B cell (primary cell): ENCODE data around the gene PRKAG2. TPM values are rescaled to one million over a fixed set of nuclear protein-coding genes. Genes with fewer than 3 reads are reported as not detected.

ENCODE experiments used
- ATAC-seq: fragments of 200-7000 bp; cut with Tn5 transposase; one replicate; pipeline ENCODE4 v1.10.0; 2021; ENCODE audit warnings: low read depth, mild to moderate bottlenecking, moderate number of reproducible peaks, moderate library complexity
- CTCF ChIA-PET: fragments of 350-600 bp; sonication (Branson Sonifier 250); formaldehyde crosslinking; loops from one replicate; lab custom pipeline; 2021; ENCODE audit warnings: antibody characterized with exemption, inconsistent platforms; lab: Charles Lee
- POLR2A ChIA-PET: fragments of 350-600 bp; sonication (Branson Sonifier 250); formaldehyde crosslinking; loops from one replicate; lab custom pipeline; 2021; ENCODE audit warnings: antibody characterized with exemption; lab: Charles Lee
- DNase-seq: peaks from one replicate; pipeline ENCODE4 v3.0.0; 2013
- H2AFZ ChIP-seq: 2 replicates; pipeline ENCODE4 v1.6.1; 2012; ENCODE audit warnings: mild to moderate bottlenecking, low read depth, low read length; ENCODE audit not compliant: insufficient read depth, poor library complexity, severe bottlenecking
- H3K27ac ChIP-seq, 2 donors: 1 replicate in 1 of 2; 2 replicates in 1 of 2; pipeline ENCODE4 v1.5.1; 2012 to 2013; ENCODE audit warnings: low read length in 2 of 2, mild to moderate bottlenecking in 2 of 2, moderate library complexity in 1 of 2
- H3K27me3 ChIP-seq, 4 experiments: fragments of 200-600 bp in 1 of 4; sonication (generic) in 1 of 4; replicated peaks in 1 of 4; 1 replicate in 2 of 4; 2 replicates in 2 of 4; pipeline versions ENCODE4 v1.6.1 to v1.7.0; 2013 to 2016; ENCODE audit warnings: low read length in 3 of 4, mild to moderate bottlenecking in 2 of 4, mixed read lengths in 1 of 4, moderate library complexity in 1 of 4; ENCODE audit not compliant: insufficient read depth in 4 of 4, control insufficient read depth in 3 of 4; ENCODE audit errors: control extremely low read depth in 1 of 4
- H3K36me3 ChIP-seq, 2 experiments: replicated peaks in 1 of 2; 1 replicate in 1 of 2; 2 replicates in 1 of 2; pipeline versions ENCODE4 v1.6.1 to v1.7.1; 2013; ENCODE audit warnings: low read length in 1 of 2; ENCODE audit not compliant: insufficient read depth in 2 of 2, control insufficient read depth in 1 of 2; ENCODE audit errors: control extremely low read depth in 1 of 2, extremely low read depth in 1 of 2
- H3K4me1 ChIP-seq, 2 donors: fragments of 200-600 bp in 1 of 2; sonication (generic) in 1 of 2; 1 replicate in 1 of 2; 2 replicates in 1 of 2; pipeline versions ENCODE4 v1.5.1 to v1.6.1; 2013 to 2017; ENCODE audit warnings: low read length in 2 of 2; ENCODE audit not compliant: control insufficient read depth in 2 of 2, insufficient read depth in 2 of 2
- H3K4me2 ChIP-seq: replicated peaks from 2 replicates; pipeline ENCODE3; 2012; ENCODE audit warnings: mild to moderate bottlenecking, low read depth, low read length; ENCODE audit not compliant: poor library complexity, severe bottlenecking
- H3K4me3 ChIP-seq, 5 experiments: fragments of 200-600 bp in 1 of 5; sonication (generic) in 1 of 5; 1 replicate in 3 of 5; 2 replicates in 2 of 5; pipeline versions ENCODE4 v1.5.1 to v1.7.0; 2011 to 2016; ENCODE audit warnings: low read length in 4 of 5, mild to moderate bottlenecking in 4 of 5, low read depth in 2 of 5, control low read depth in 1 of 5, moderate library complexity in 1 of 5; ENCODE audit not compliant: insufficient read depth in 1 of 5; ENCODE audit errors: control extremely low read depth in 1 of 5, extremely low read depth in 1 of 5
- H3K79me2 ChIP-seq: fragments of 200-600 bp; sonication (generic); one replicate; pipeline ENCODE4 v1.6.0; 2016; ENCODE audit warnings: low read length; ENCODE audit not compliant: control insufficient read depth, insufficient read depth
- H3K9ac ChIP-seq: fragments of 200-600 bp; sonication (generic); 2 replicates; pipeline ENCODE4 v1.6.1; 2017; ENCODE audit warnings: mild to moderate bottlenecking, low read length, moderate library complexity
- H3K9me3 ChIP-seq, 3 donors: one replicate each; pipeline versions ENCODE4 v1.6.1 to v1.7.1; 2013; ENCODE audit warnings: low read length in 2 of 3; ENCODE audit not compliant: control insufficient read depth in 2 of 3, insufficient read depth in 1 of 3; ENCODE audit errors: control extremely low read depth in 1 of 3
- H4K20me1 ChIP-seq: 2 replicates; pipeline ENCODE4 v1.6.0; 2012; ENCODE audit warnings: mild to moderate bottlenecking, low read length; ENCODE audit not compliant: insufficient read depth, control insufficient read depth, poor library complexity, severe bottlenecking
- H3K27ac Mint-ChIP-seq: one replicate; pipeline ENCODE4 v1.8.0; 2021; ENCODE audit warnings: mixed read lengths
- H3K27me3 Mint-ChIP-seq: one replicate; pipeline ENCODE4 v1.8.0; 2021; ENCODE audit warnings: mixed read lengths
- H3K4me1 Mint-ChIP-seq: one replicate; pipeline ENCODE4 v1.8.0; 2021; ENCODE audit warnings: mixed read lengths
- H3K4me3 Mint-ChIP-seq: one replicate; pipeline ENCODE4 v1.8.0; 2021; ENCODE audit warnings: mixed read lengths
- H3K9me3 Mint-ChIP-seq: one replicate; pipeline ENCODE4 v1.8.0; 2022; ENCODE audit warnings: mixed read lengths; ENCODE audit not compliant: insufficient read depth
- CTCF ChIP-seq: fragments of 200-600 bp; IDR thresholded peaks from one replicate; pipeline ENCODE4 v1.8.0; 2022; ENCODE audit warnings: antibody characterized with exemption, mild to moderate bottlenecking
- EZH2 ChIP-seq: IDR thresholded peaks from 2 replicates; pipeline ENCODE4 v1.6.1; 2012; ENCODE audit warnings: borderline replicate concordance, low read depth, mild to moderate bottlenecking, moderate library complexity, low read length; ENCODE audit not compliant: insufficient read depth, poor library complexity, severe bottlenecking
- WGBS: methylation state at CpG from one replicate; pipeline ENCODE4 v1.1.5; 2013; ENCODE audit warnings: missing lambda C conversion rate; ENCODE audit not compliant: insufficient coverage; 5-methylcytosine and 5-hydroxymethylcytosine counted together
- intact Hi-C: fragments of 100-400 bp; cut with micrococcal nuclease; formaldehyde crosslinking; loops from one replicate; pipeline ENCODE4 v1.10.0; 2022
- polyA plus RNA-seq: library from polyadenylated mRNA; depleted of rRNA; stranded (reverse); fragments of >200 nt; gene quantifications from 2 replicates; pipeline ENCODE4 v1.2.3, GENCODE V29; 2012
- total RNA-seq, 2 donors: library from RNA; stranded (reverse); fragments of 120-200 nt in 1 of 2; gene quantifications; 1 replicate in 1 of 2; 2 replicates in 1 of 2; pipeline versions ENCODE4 v1.2.3 to v1.2.4, GENCODE V29; 2013 to 2022

PRKAG2 gene
- total and polyA plus RNA-seq, 2 donors (not counting 1 experiment from before 2014, with no cell fraction given), result 22.1 to 56.3 TPM

DNA sequence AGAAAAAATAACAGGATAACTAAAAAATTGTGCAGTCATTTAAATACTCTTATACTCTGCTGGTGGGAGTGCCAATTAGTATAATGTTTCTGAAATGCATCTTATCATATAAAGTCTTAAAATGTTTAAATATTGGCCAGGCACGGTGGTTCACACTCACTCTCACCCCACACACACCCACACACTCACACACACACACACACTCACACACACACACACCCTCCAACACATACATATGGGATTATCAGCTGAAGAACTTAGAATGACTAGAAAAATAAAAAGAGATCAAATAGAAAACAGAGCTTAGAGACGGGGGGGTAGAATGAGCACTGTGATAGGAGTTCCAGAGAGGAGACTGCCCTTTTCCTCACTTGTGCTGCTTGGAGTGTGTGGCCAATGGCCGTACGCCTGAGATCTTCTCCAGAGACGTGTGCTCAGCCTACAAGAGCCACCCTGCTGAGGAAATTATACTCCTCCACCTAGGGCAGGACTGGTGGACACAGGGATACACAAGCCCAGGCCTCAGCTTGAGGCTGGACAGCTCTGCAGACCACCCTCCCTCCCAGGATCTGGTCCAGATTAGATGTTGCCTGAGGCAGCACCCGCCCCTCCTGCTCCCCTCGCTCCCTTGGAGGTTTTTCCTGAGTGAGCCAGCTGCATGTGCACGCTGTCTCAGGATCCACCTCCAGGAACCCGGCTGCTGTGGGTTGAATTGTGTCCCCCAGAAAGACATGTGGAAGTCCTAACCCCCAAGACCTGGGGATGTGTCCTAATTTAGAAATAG is 26.5 kb upstream of the PRKAG2 start:
- TF ChIP-seq EZH2, result no peak
- no peak for TF ChIP-seq CTCF
- CTCF ChIA-PET, result no interaction called here
- H4K20me1 ChIP-seq, result no peaks in the 10 kb centered on the region
- intact Hi-C loops, result no loop called here
- H3K27me3 Mint-ChIP-seq, result peaks cover 44% of the 10 kb centered on the region
- H2AFZ ChIP-seq, result no peak overlapping the region
- peaks cover 3% of the 10 kb centered on the region for H3K9me3 Mint-ChIP-seq
- DNase-seq (no peak), ATAC-seq (no peak)
- no peak overlapping the region for H3K4me3 ChIP-seq
- no peak overlapping the region for H3K9ac ChIP-seq
- H3K4me2 ChIP-seq, result no peak overlapping the region
- no peaks in the 10 kb centered on the region for H3K4me1 ChIP-seq
- POLR2A ChIA-PET, result no interaction called here
- H3K4me3 Mint-ChIP-seq, result no peak overlapping the region
- no peak overlapping the region for H3K27ac ChIP-seq
- H3K9me3 ChIP-seq, result no peaks in the 10 kb centered on the region
- H3K27ac Mint-ChIP-seq, result no peak overlapping the region
- no peaks in the 10 kb centered on the region for H3K79me2 ChIP-seq
- H3K36me3 ChIP-seq, result no peaks in the 10 kb centered on the region
- peaks cover 0 to 27% (median 0%) of the 10 kb centered on the region in 4 experiments for H3K27me3 ChIP-seq
- 89% methylated on average over 7 of the region's 9 CpGs for WGBS
- H3K4me1 Mint-ChIP-seq, result no peaks in the 10 kb centered on the region

DNA sequence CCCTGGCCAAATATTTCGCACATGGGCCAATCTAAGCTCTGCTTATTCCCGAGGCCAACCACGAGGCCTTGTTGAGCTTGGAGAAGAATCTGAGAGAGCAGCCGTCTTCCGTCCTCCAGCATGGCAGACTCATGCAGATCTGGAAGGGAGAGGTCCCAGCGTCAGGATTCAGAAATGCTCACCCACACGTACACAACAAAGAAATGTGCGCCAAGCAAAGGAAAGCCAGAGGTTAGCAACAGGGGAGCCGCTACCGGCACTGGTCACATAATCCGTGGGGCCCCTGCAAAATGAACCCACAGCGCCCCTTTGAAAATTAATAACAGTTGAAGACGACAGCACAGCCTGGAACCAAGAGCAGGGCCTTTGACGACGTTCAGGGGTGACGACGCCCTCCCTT is 25.4 kb upstream of the PRKAG2 start:
- no peak for ATAC-seq
- H3K27ac Mint-ChIP-seq, result no peak overlapping the region
- H3K27me3 Mint-ChIP-seq, result peaks cover 45% of the 10 kb centered on the region
- POLR2A ChIA-PET, result no interaction called here
- Histone ChIP-seq H3K4me2 (no peak overlapping the region), H3K9ac (no peak overlapping the region), H3K4me1 (no peaks in the 10 kb centered on the region), H3K79me2 (no peaks in the 10 kb centered on the region), H3K36me3 (no peaks in the 10 kb centered on the region), H3K9me3 (no peaks in the 10 kb centered on the region), H4K20me1 (no peaks in the 10 kb centered on the region), H2AFZ (no peak overlapping the region), H3K27me3 (peaks cover 0 to 27% (median 0%) of the 10 kb centered on the region in 4 experiments), H3K4me3 (no peak overlapping the region), H3K27ac (no peak overlapping the region)
- intact Hi-C loops, result no loop called here
- H3K9me3 Mint-ChIP-seq, result peaks cover 2% of the 10 kb centered on the region
- H3K4me3 Mint-ChIP-seq, result no peak overlapping the region
- CTCF ChIA-PET, result no interaction called here
- TF ChIP-seq EZH2, result no peak
- TF ChIP-seq CTCF, result no peak
- H3K4me1 Mint-ChIP-seq, result no peaks in the 10 kb centered on the region
- 93% methylated on average over 15 of the region's 17 CpGs for WGBS
- DNase-seq, result no peak
